Adrenal gland (tissue), 5 donors: Measurements from ENCODE around the gene CENATAC.

Experiments
- CTCF ChIP-seq, 6 experiments: fragments of 450-650 bp in 4 of 6; fragments of 200-600 bp in 2 of 6; sonication (generic) in 1 of 6; IDR thresholded peaks; 1 replicate in 5 of 6; 2 replicates in 1 of 6; pipeline versions ENCODE4 v1.5.1 to v1.8.0; 2016 to 2021; ENCODE audit warnings: antibody characterized with exemption in 6 of 6, mild to moderate bottlenecking in 2 of 6, moderate library complexity in 1 of 6
- POLR2A ChIP-seq, 2 donors: fragments of 450-650 bp; IDR thresholded peaks; one replicate each; pipeline ENCODE4 v1.6.1; 2017; ENCODE audit warnings: antibody characterized with exemption in 2 of 2, mild to moderate bottlenecking in 2 of 2, moderate library complexity in 1 of 2
- donor health status: DM: no; HTN: no; CAD: no.

GRCh38 chr11:119025541-119025940, 27.6 kb downstream of the CENATAC start:
- TF ChIP-seq CTCF (IDR thresholded peaks at IDR 0.05), result no peak
- TF ChIP-seq POLR2A (IDR thresholded peaks at IDR 0.05), result no peak
